ENCODE results near the gene STX7.

Gene STX7

DNA sequence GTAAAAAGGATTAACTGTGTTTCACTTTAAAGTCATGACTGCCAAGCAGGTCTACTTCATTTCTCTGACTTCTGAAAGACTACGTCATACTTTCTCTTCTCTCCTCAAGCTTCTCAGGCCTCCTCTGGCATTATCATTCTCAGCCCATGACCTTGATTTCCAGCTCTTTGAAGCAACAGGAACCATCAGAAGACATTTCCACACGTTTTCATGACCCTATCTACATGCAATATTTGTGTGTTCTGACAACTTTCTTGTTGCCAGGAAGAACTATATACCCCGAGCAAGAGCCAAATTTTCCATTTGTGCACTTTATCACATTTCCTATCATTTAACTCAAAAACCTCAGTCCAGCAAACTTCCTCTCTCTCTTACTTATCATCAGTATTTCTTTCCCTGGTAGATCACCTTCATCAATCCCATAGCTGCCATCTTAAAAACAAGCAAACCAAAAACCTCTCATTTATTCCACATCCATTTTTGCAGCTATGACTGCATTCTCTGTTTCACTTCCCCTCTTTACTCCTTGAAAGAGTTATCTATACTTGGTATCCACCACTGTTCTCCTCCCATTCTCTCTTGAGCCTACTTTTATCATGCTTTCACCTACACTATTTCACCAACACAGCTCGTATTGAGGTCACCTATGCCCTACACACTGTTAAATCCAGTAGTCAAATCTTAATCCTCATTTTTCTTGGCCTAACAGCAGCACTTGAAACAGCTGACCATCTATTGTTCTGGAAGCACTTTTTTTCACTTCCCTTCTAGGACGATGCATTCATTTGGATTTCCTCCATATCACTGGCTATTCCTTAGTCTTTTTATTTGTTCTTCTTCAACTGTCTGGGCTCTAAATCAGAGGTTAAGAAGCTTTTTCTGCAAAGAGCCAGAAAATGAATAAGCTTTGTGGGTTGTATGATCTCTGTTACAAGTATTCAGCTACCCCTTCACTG lies 47.1 kb downstream of the STX7 start:
- H3K36me3 ChIP-seq (ENCODE audit: insufficient read depth, low read length), result peaks cover 69% of the 10 kb centered on the region
- H3K9ac ChIP-seq (ENCODE audit: low read length), result no peak overlapping the region
- no peak overlapping the region for H3K27ac ChIP-seq (ENCODE audit: low read depth, low read length)

GRCh38 chr6:132464538-132465256 lies 48.2 kb downstream of the STX7 start:
- Histone ChIP-seq H3K27me3 (ENCODE audit: control insufficient read depth in 1 of 2, insufficient read depth in 2 of 2, low read length in 2 of 2) (no peaks in the 10 kb centered on the region), H3K36me3 (ENCODE audit: insufficient read depth, low read length) (peaks cover 74% of the 10 kb centered on the region), H3K27ac (ENCODE audit: low read depth, low read length) (no peak overlapping the region), H3K4me1 (ENCODE audit: insufficient read depth, low read length) (no peaks in the 10 kb centered on the region), H3K9me3 (ENCODE audit: low read length) (no peaks in the 10 kb centered on the region), H3K4me3 (ENCODE audit: low read depth in 1 of 2, low read length in 2 of 2) (no peak overlapping the region), H3K9ac (ENCODE audit: low read length) (no peak overlapping the region)

More for the DNA sequence above, 47.1 kb downstream of the STX7 start:
- Histone ChIP-seq H3K4me3 (ENCODE audit: low read depth in 1 of 2, low read length in 2 of 2) (no peak overlapping the region), H3K4me1 (ENCODE audit: insufficient read depth, low read length) (no peaks in the 10 kb centered on the region), H3K9me3 (ENCODE audit: low read length) (no peaks in the 10 kb centered on the region), H3K27me3 (ENCODE audit: control insufficient read depth in 1 of 2, insufficient read depth in 2 of 2, low read length in 2 of 2) (no peaks in the 10 kb centered on the region)

DNA sequence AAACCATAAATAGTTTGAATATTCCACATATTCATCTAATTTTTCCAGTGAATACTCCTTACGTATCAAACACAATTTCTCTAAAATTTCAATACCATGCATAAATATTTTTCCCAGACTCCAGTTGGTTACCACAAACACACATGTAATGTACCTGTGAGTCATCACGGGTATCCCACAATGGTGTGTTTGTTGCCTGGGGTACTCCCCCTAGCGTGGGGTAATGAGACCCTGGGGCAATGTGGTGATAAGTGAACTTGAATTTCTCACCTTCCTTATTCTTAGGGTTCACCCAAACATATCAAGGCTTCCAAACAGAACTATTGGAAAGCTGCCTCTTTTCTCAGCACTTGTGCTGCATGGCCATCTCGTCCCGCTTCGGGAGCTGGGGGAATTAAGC lies 51.0 kb downstream of the STX7 start:
- Histone ChIP-seq H3K9ac (ENCODE audit: low read length) (no peak overlapping the region), H3K36me3 (ENCODE audit: insufficient read depth, low read length) (peaks cover 65% of the 10 kb centered on the region), H3K4me1 (ENCODE audit: insufficient read depth, low read length) (no peaks in the 10 kb centered on the region), H3K9me3 (ENCODE audit: low read length) (no peaks in the 10 kb centered on the region), H3K27me3 (ENCODE audit: control insufficient read depth in 1 of 2, insufficient read depth in 2 of 2, low read length in 2 of 2) (no peaks in the 10 kb centered on the region), H3K4me3 (ENCODE audit: low read depth in 1 of 2, low read length in 2 of 2) (no peak overlapping the region), H3K27ac (ENCODE audit: low read depth, low read length) (no peak overlapping the region)

GRCh38 chr6:132459605-132459952 lies 53.3 kb downstream of the STX7 start:
- Histone ChIP-seq H3K9me3 (ENCODE audit: low read length) (no peaks in the 10 kb centered on the region), H3K27ac (ENCODE audit: low read depth, low read length) (no peak overlapping the region), H3K4me1 (ENCODE audit: insufficient read depth, low read length) (no peaks in the 10 kb centered on the region), H3K27me3 (ENCODE audit: control insufficient read depth in 1 of 2, insufficient read depth in 2 of 2, low read length in 2 of 2) (no peaks in the 10 kb centered on the region), H3K36me3 (ENCODE audit: insufficient read depth, low read length) (peaks cover 49% of the 10 kb centered on the region), H3K4me3 (ENCODE audit: low read depth in 1 of 2, low read length in 2 of 2) (no peak overlapping the region), H3K9ac (ENCODE audit: low read length) (no peak overlapping the region)

- Histone ChIP-seq H3K9ac (ENCODE audit: low read length) (no peak overlapping the region), H3K36me3 (ENCODE audit: insufficient read depth, low read length) (peaks cover 44% of the 10 kb centered on the region), H3K4me1 (ENCODE audit: insufficient read depth, low read length) (no peaks in the 10 kb centered on the region), H3K4me3 (ENCODE audit: low read depth in 1 of 2, low read length in 2 of 2) (no peak overlapping the region), H3K27ac (ENCODE audit: low read depth, low read length) (no peak overlapping the region), H3K27me3 (ENCODE audit: control insufficient read depth in 1 of 2, insufficient read depth in 2 of 2, low read length in 2 of 2) (no peaks in the 10 kb centered on the region), H3K9me3 (ENCODE audit: low read length) (no peaks in the 10 kb centered on the region)
These were observed 53.9 kb downstream of the STX7 start for GRCh38 chr6:132458887-132459604.

GRCh38 chr6:132456700-132457143 lies 56.2 kb downstream of the STX7 start:
- H3K9me3 ChIP-seq (ENCODE audit: low read length), result no peaks in the 10 kb centered on the region
- H3K9ac ChIP-seq (ENCODE audit: low read length), result no peak overlapping the region
- no peak overlapping the region for H3K27ac ChIP-seq (ENCODE audit: low read depth, low read length)
- H3K4me3 ChIP-seq (ENCODE audit: low read depth in 1 of 2, low read length in 2 of 2), result no peak overlapping the region
- H3K27me3 ChIP-seq (ENCODE audit: control insufficient read depth in 1 of 2, insufficient read depth in 2 of 2, low read length in 2 of 2), result no peaks in the 10 kb centered on the region
- H3K36me3 ChIP-seq (ENCODE audit: insufficient read depth, low read length), result peaks cover 22% of the 10 kb centered on the region
- H3K4me1 ChIP-seq (ENCODE audit: insufficient read depth, low read length), result no peaks in the 10 kb centered on the region

- H3K9ac ChIP-seq (ENCODE audit: low read length), result no peak overlapping the region
- H3K9me3 ChIP-seq (ENCODE audit: low read length), result no peaks in the 10 kb centered on the region
- H3K4me3 ChIP-seq (ENCODE audit: low read depth in 1 of 2, low read length in 2 of 2), result no peak overlapping the region
- H3K4me1 ChIP-seq (ENCODE audit: insufficient read depth, low read length), result no peaks in the 10 kb centered on the region
- H3K36me3 ChIP-seq (ENCODE audit: insufficient read depth, low read length), result no peaks in the 10 kb centered on the region
- no peaks in the 10 kb centered on the region for H3K27me3 ChIP-seq (ENCODE audit: control insufficient read depth in 1 of 2, insufficient read depth in 2 of 2, low read length in 2 of 2)
- H3K27ac ChIP-seq (ENCODE audit: low read depth, low read length), result no peak overlapping the region
These were observed 66.1 kb downstream of the STX7 start for GRCh38 chr6:132446855-132447241.

DNA sequence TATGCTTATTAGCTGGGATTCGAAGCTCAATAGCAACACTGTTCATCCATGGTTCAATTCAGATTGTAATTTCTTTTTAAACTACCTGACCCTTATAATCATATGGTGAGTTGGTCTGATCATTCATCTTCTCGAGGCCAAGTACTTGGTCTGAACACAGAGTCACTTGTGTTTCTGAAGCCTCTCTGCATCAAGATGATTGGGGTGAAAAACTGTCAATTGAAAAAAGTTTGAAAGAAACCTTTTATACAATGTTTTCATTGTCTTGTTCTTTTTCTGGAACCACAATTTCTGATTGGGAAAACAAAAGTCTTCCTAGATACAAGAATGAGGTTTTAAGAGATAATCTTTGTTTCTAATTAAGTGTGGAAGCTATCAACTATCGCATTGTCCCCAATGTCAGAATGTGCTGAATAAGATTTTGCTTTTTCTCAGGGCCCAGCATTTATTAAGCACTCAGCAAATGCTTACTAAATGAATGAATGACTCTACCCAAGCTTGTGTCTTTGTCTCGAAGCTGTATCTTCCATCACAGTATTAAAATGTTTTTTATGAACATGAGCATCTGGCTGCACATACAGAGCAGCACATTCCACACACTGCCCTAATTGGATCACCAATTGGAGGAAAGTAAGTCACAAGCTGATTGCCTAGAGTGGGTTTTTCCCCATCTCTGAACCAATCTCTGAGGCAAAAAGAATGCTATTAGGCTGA lies 66.6 kb downstream of the STX7 start:
- Histone ChIP-seq H3K27ac (ENCODE audit: low read depth, low read length) (no peak overlapping the region), H3K36me3 (ENCODE audit: insufficient read depth, low read length) (no peaks in the 10 kb centered on the region), H3K27me3 (ENCODE audit: control insufficient read depth in 1 of 2, insufficient read depth in 2 of 2, low read length in 2 of 2) (no peaks in the 10 kb centered on the region), H3K9me3 (ENCODE audit: low read length) (no peaks in the 10 kb centered on the region), H3K9ac (ENCODE audit: low read length) (no peak overlapping the region), H3K4me1 (ENCODE audit: insufficient read depth, low read length) (no peaks in the 10 kb centered on the region), H3K4me3 (ENCODE audit: low read depth in 1 of 2, low read length in 2 of 2) (no peak overlapping the region)

DNA sequence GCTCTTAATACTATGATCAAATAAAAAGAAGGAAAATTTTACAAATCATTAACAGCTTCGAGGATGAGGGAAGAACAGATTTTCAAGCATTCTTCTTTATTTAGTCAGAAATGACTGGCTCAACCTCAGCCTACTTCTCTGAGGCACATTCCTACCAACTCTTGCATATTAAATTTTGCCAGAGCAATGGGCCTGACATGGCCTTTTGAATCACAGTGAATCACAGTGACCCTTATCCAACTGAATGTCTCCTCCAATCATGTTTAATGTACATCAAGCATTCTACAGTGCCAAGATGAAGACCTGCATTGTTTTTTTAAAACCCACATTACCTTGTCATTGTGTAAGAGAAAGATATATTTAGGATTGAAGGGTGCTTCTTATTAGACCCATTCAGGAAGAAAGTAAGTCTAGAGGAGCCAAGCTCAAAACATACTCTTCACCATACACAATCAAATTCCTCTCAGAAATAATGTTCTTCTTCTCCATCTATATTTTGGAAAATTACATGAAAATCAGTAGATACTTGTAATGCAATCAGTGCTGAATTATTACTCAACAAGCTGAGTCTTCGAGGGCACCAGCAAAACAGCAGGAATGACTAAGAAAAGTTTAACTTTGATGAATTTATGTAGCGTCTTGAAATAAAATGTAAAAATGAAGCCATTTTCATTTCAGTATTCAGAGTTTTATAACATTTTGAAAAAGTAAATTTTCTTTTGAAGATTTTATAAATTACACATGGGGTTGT lies 67.5 kb downstream of the STX7 start:
- H3K9me3 ChIP-seq (ENCODE audit: low read length), result no peaks in the 10 kb centered on the region
- no peaks in the 10 kb centered on the region for H3K27me3 ChIP-seq (ENCODE audit: control insufficient read depth in 1 of 2, insufficient read depth in 2 of 2, low read length in 2 of 2)
- H3K9ac ChIP-seq (ENCODE audit: low read length), result no peak overlapping the region
- H3K27ac ChIP-seq (ENCODE audit: low read depth, low read length), result no peak overlapping the region
- no peaks in the 10 kb centered on the region for H3K36me3 ChIP-seq (ENCODE audit: insufficient read depth, low read length)
- no peak overlapping the region for H3K4me3 ChIP-seq (ENCODE audit: low read depth in 1 of 2, low read length in 2 of 2)
- no peaks in the 10 kb centered on the region for H3K4me1 ChIP-seq (ENCODE audit: insufficient read depth, low read length)

- Histone ChIP-seq H3K27ac (ENCODE audit: low read depth, low read length) (no peak overlapping the region), H3K9ac (ENCODE audit: low read length) (no peak overlapping the region), H3K9me3 (ENCODE audit: low read length) (no peaks in the 10 kb centered on the region), H3K27me3 (ENCODE audit: control insufficient read depth in 1 of 2, insufficient read depth in 2 of 2, low read length in 2 of 2) (no peaks in the 10 kb centered on the region), H3K36me3 (ENCODE audit: insufficient read depth, low read length) (no peaks in the 10 kb centered on the region), H3K4me3 (ENCODE audit: low read depth in 1 of 2, low read length in 2 of 2) (no peak overlapping the region), H3K4me1 (ENCODE audit: insufficient read depth, low read length) (no peaks in the 10 kb centered on the region)
These were observed 69.7 kb downstream of the STX7 start for GRCh38 chr6:132443206-132443605.
